Measurements from ENCODE around the gene KCNJ3.
"Not testable (repeated sequence)": the region's sequence is repeated elsewhere in the genome, so short reads cannot be mapped to it uniquely, and the experiment has no call there.

The KCNJ3 gene

GRCh38 chr2:154855138-154855537, 156.6 kb downstream of the KCNJ3 start:
- DNase-seq, result no peak

GRCh38 chr2:154867151-154867550, 168.7 kb downstream of the KCNJ3 start:
- not testable (repeated sequence) for DNase-seq

- DNase-seq, result no peak
Observed at GRCh38 chr2:154875999-154876398, 177.5 kb downstream of the KCNJ3 start.

GRCh38 chr2:154882725-154883124, 184.2 kb downstream of the KCNJ3 start:
- no peak for DNase-seq

GRCh38 chr2:154886316-154886715, 187.8 kb downstream of the KCNJ3 start:
- DNase-seq, result no peak

- DNase-seq, result no peak
Observed at GRCh38 chr2:154898269-154898668, 199.8 kb downstream of the KCNJ3 start.

GRCh38 chr2:154901063-154901462, 202.6 kb downstream of the KCNJ3 start:
- no peak for DNase-seq

Measured in NCI-H2081 treated with DMSO at 0.1 percent for 48 hours (cell line).